Urinary bladder (tissue), 4 donors: ENCODE data around the gene PXDN. TPM values are rescaled to one million over a fixed set of nuclear protein-coding genes. Genes with fewer than 3 reads are reported as not detected.

ENCODE experiments used
- DNase-seq: peaks from one replicate; pipeline ENCODE4 v3.0.0-alpha.2; 2015; ENCODE audit errors: extremely low spot score
- H3K27ac ChIP-seq: one replicate; pipeline ENCODE4 v1.5.1; 2013; ENCODE audit warnings: low read depth, mild to moderate bottlenecking, moderate library complexity
- H3K36me3 ChIP-seq: one replicate; pipeline ENCODE4 v1.6.1; 2013; ENCODE audit warnings: mild to moderate bottlenecking, moderate library complexity; ENCODE audit not compliant: insufficient read depth
- H3K4me1 ChIP-seq: one replicate; pipeline ENCODE4 v1.6.1; 2013; ENCODE audit warnings: mild to moderate bottlenecking, moderate library complexity; ENCODE audit not compliant: insufficient read depth
- H3K4me3 ChIP-seq: one replicate; pipeline ENCODE4 v1.5.1; 2013; ENCODE audit warnings: low read depth, low read length
- WGBS: extraction: QIAGEN DNeasy Blood & Tissue Kit; methylation state at CpG from one replicate; pipeline ENCODE4 v1.1.7; 2013; 5-methylcytosine and 5-hydroxymethylcytosine counted together
- polyA plus RNA-seq: library from polyadenylated mRNA; stranded (reverse); fragments of 200-250 nt; gene quantifications from one replicate; pipeline ENCODE4 v1.2.3, GENCODE V29; 2013
- total RNA-seq: library from RNA; depleted of rRNA; stranded (reverse); fragments of >200 nt; gene quantifications from one replicate; pipeline ENCODE4 v1.2.3, GENCODE V29; 2014
- donor health status: healthy with polysubstance abuse.
- donor health status: healthy.

The PXDN gene
- total and polyA plus RNA-seq, 2 donors: 77.8 to 256 TPM

DNA sequence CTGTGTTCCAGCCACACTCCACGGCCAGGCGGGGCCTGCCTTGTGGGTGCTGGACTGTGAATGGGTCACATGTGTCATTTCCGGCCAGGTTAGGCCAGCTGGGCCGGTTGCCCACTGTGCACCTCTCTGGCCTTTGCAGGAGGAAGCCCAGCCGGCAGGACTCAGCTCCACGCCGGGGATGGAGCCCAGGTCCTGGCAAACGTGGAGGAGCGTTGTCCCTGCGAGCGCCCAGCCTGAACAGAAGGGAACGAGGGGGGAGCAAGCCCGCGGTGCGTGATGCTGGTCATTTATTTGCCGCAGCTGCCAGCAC lies 152.9 kb downstream of the PXDN start:
- no peaks in the 10 kb centered on the region for H3K36me3 ChIP-seq
- no peak overlapping the region for H3K27ac ChIP-seq
- no peaks in the 10 kb centered on the region for H3K4me1 ChIP-seq
- H3K4me3 ChIP-seq: no peak overlapping the region
- DNase-seq: no peak
- 61% methylated on average over 16 of the region's 16 CpGs for WGBS

GRCh38 chr2:1590596-1591460 lies 153.5 kb downstream of the PXDN start:
- Histone ChIP-seq H3K36me3 (no peaks in the 10 kb centered on the region), H3K27ac (no peak overlapping the region), H3K4me3 (no peak overlapping the region), H3K4me1 (no peaks in the 10 kb centered on the region)
- DNase-seq: no peak
- WGBS: 70% methylated on average over 18 of the region's 18 CpGs

DNA sequence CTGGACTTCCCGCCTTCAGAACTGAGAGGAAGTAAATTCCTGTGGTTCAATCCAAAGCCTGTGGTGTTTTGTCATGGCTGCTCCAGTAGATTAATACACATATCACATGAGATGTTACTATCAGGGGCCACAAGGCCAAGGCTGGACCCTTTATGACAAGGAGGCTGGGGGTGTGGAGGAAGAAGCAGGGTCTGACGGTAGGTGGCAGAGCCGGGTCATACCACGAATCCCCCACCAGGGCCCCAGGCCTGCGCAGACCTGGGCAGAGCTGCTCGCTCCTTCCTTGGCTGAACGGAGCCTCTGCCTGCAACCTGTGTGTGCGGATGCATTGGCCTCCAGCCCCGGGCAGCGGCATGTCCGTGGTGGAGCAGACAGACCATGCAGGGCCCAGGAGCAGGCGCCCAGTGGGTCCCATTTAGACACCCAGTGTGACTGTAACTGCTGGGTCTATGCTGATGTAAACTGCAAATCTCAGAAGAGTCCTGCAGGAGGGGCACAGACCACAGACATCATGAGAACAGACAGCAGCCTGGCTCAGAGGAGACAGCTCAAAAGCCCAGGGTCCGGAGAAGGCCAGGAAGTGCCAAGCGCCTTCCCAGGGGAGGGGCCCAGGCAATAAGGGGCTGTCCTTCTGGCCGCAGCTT lies 155.2 kb downstream of the PXDN start:
- 77% methylated on average over 15 of the region's 15 CpGs for whole genome bisulfite sequencing
- Histone ChIP-seq H3K36me3 (no peaks in the 10 kb centered on the region), H3K4me3 (no peak overlapping the region), H3K27ac (no peak overlapping the region), H3K4me1 (no peaks in the 10 kb centered on the region)
- no peak for DNase-seq

- no peak overlapping the region for H3K27ac ChIP-seq
- 87% methylated on average over 27 of the region's 27 CpGs for whole genome bisulfite sequencing
- H3K4me1 ChIP-seq: no peaks in the 10 kb centered on the region
- no peaks in the 10 kb centered on the region for H3K36me3 ChIP-seq
- no peak for DNase-seq
- no peak overlapping the region for H3K4me3 ChIP-seq
Observed at GRCh38 chr2:1588051-1588977, 156.0 kb downstream of the PXDN start.

DNA sequence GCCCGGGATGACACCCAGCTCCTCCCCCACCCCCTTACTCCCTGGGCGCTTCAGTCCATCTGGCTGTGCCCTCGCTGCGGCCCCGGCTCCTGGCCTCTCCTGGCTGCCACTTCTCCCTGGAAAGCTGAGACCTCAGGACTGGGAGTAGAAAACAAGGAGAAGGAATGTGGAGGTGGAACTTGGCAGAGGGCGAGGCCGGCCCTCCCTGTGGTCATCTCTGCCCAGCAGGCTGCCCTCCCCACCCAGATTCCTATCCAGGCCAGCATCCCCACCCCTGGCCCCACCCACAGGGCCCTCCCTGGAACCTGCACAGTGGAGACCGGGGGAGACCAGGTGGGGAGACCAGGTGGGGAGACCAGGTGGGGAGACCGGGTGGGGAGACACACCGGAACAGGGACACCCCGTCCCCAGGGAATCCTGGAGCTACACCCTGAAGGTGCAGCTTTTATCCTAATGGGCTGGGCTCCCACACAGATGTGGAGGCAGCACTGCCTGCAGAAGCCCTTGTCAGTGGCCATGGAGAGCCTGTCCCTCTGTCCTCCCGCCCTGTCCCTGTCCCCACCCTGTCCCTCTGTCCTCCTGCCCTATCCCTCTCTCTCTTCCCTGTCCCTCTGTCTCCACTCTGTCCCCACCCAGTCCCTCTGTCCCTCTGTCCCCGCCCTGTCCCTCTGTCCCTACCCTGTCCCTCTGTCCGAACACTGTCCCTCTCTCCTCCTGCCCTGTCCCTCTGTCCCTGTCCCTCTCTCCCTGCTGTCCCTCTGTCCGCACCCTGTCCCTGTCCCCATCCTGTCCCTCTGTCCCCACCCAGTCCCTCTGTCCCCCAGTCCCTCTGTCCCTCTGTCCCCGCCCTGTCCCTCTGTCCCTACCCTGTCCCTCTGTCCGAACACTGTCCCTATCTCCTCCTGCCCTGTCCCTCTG lies 157.1 kb downstream of the PXDN start:
- Histone ChIP-seq H3K36me3 (no peaks in the 10 kb centered on the region), H3K4me3 (no peak overlapping the region), H3K27ac (no peak overlapping the region), H3K4me1 (no peaks in the 10 kb centered on the region)
- DNase-seq: no peak
- 80% methylated on average over 17 of the region's 17 CpGs for WGBS

GRCh38 chr2:1586251-1586922 lies 157.9 kb downstream of the PXDN start:
- H3K27ac ChIP-seq: no peak overlapping the region
- DNase-seq: no peak
- no peak overlapping the region for H3K4me3 ChIP-seq
- 90% methylated on average over 14 of the region's 14 CpGs for WGBS
- no peaks in the 10 kb centered on the region for H3K36me3 ChIP-seq
- H3K4me1 ChIP-seq: no peaks in the 10 kb centered on the region

- no peaks in the 10 kb centered on the region for H3K4me1 ChIP-seq
- 93% methylated on average over 17 of the region's 17 CpGs for WGBS
- H3K36me3 ChIP-seq: no peaks in the 10 kb centered on the region
- no peak overlapping the region for H3K27ac ChIP-seq
- DNase-seq: no peak
- H3K4me3 ChIP-seq: no peak overlapping the region
Observed at GRCh38 chr2:1585635-1586034, 158.7 kb downstream of the PXDN start.

DNA sequence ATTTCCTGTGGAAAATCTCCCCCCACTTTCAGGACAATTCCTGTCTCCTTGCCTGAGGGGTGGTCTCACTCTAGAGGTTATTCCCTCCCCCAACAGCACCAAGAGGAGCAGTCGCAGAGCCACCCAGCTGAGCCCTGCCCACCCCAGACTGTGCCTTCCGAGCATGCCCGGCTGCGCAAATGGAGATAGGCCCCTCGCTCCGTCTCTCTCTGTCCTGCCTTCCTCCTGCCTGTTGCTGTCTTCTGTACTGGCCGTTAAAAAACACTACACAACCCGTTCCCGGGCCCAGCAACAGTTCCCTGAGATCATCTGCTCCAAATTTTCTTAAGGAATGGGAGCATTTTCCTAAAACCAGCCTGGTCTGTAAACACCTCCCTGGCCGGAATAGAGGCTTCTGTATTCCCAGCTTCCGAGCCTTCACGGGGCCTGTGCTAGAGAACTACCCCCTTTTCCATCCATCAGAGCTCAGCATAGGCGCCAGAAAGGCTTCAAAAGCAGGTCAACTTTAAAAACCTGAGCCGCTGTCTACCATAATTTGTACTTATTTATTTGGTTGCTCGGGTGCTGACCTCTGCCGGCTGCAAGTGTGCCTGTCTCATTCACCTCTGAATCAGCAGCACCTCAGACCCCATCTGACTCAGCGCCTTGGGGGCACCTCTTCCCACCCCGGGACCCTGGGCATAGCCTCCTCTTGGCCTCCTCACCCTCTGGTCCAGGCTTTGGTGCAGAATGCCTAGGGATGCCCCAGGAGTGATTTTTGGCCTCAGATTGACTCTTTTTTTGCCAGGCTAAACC lies 159.4 kb downstream of the PXDN start:
- H3K36me3 ChIP-seq: no peaks in the 10 kb centered on the region
- no peak for DNase-seq
- no peak overlapping the region for H3K4me3 ChIP-seq
- H3K4me1 ChIP-seq: no peaks in the 10 kb centered on the region
- H3K27ac ChIP-seq: no peak overlapping the region
- WGBS: 91% methylated on average over 18 of the region's 18 CpGs

DNA sequence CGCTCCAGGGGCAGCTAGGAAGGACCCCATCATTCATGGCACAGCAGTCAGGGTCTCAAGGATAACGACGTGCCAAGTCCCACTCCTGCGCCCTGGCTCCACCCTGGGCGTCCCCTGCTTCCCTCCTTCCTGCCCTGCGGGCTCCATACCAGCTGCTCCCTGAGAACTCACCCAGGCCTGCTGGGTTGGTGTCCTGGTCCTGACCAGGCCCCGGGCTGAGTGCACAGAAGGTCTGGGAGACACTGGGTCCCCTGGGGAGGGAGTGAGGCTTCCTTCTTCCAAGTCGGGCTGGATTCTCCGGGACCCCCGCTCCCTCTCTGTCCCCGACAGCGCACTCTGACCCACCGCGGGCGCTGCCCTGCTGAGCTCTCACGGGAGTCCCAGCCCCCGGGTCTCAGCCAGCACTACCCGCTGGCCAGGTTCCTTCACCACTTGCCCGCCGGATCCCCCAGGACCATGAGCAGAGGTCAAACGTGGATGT lies 160.2 kb downstream of the PXDN start:
- no peak overlapping the region for H3K4me3 ChIP-seq
- no peaks in the 10 kb centered on the region for H3K36me3 ChIP-seq
- H3K27ac ChIP-seq: no peak overlapping the region
- no peaks in the 10 kb centered on the region for H3K4me1 ChIP-seq
- DNase-seq: no peak
- 94% methylated on average over 21 of the region's 21 CpGs for WGBS

DNA sequence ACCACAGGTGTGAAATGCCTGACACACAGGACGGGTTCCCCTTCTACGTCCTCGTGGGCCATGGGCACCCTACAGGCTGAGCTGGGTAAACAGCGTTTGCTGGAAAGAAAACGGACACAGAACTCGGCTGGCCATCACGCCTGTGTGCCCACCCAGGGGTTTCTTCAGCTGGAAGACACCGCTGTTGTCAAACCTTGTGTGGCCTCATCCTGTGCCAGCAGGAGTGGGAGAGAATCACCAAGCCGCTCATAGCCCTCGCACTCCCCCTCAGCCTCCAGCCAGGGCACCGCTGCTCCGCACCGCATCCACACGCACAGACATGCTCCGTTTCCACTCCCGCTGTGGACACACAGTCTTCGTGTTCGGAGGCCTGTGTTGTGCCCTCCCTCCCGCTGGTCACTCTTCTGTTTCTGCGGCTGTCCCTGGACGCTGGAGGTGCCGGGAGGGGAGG lies 161.4 kb downstream of the PXDN start:
- no peak for DNase-seq
- Histone ChIP-seq H3K27ac (no peak overlapping the region), H3K36me3 (no peaks in the 10 kb centered on the region), H3K4me3 (no peak overlapping the region), H3K4me1 (no peaks in the 10 kb centered on the region)
- 86% methylated on average over 22 of the region's 22 CpGs for WGBS

DNA sequence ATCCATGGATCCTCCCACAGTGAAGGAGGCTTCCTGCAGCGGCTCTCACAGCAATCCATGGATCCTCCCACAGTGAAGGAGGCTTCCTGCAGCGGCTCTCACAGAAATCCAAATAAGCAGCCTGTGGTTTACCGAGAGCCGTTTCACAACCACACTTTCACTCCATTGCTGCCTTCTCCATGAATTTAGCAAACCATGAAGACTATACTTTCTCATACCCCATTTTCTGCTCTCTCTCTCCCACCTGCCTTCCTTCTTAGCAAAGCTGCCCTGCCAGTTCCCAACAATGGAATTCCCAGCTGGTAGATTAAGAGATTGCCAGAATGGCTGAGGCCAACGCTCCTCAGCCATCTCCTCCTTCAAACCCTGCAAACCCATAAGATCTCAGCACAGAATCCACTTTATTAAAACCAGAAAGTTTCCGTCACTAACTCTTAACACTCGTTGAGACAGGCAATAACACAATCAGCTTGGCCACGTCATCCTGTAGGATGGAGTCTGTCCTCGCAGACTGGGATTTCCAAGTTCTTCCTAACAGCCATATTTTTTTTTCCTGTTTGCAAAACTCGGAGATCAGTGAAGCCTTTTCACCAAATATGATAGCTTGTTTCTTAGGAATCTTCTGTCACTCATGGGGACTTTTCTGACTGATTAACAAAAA lies 162.2 kb downstream of the PXDN start:
- H3K27ac ChIP-seq: no peak overlapping the region
- no peak overlapping the region for H3K4me3 ChIP-seq
- DNase-seq: no peak
- 77% methylated on average over 10 of the region's 10 CpGs for WGBS
- H3K4me1 ChIP-seq: no peaks in the 10 kb centered on the region
- no peaks in the 10 kb centered on the region for H3K36me3 ChIP-seq
